Measurements from ENCODE around the gene SPATA7. TPM values are rescaled to one million over a fixed set of nuclear protein-coding genes. Genes with fewer than 3 reads are reported as not detected.
A peak's percentile ranks its signal among the peaks of the same experiment; 100 is the strongest.

SPATA7 gene
- total RNA-seq, 1 experiment from 2014 or later, result 8.0 TPM

DNA sequence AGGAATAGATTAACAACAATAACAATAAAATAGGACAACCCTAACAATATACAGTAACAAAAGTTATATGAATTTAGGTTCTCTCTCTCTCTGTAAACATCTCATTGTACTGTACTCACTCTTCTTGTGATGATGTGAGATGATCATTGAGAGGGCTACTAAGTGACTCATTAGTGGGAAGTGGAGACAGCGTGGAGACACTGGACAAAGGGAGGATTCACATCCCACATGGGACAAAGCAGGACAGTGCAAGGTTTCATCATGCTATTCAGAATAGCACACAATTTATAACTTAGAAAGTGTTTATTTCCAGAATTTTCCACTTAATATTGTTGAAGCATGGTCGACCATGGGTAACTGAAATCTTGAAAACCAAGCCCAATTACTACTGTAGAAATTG is 26.0 kb upstream of the SPATA7 start (continued):
- no peak for TF ChIP-seq GRHL2 (CRISPR knock-in tag; IDR thresholded peaks at IDR 0.05; ENCODE audit: insufficient replicate concordance, severe bottlenecking)
- TF ChIP-seq GABPB1 (CRISPR knock-in tag; IDR thresholded peaks at IDR 0.05), result no peak
- TF ChIP-seq ZNF263 (CRISPR knock-in tag; IDR thresholded peaks at IDR 0.05; ENCODE audit: low read depth), result no peak
- TF ChIP-seq CBFB (CRISPR knock-in tag; IDR thresholded peaks at IDR 0.05; ENCODE audit: low read depth), result no peak
- TF ChIP-seq, protein P1, sequence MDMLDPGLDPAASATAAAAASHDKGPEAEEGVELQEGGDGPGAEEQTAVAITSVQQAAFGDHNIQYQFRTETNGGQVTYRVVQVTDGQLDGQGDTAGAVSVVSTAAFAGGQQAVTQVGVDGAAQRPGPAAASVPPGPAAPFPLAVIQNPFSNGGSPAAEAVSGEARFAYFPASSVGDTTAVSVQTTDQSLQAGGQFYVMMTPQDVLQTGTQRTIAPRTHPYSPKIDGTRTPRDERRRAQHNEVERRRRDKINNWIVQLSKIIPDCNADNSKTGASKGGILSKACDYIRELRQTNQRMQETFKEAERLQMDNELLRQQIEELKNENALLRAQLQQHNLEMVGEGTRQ (CRISPR knock-in tag; IDR thresholded peaks at IDR 0.05), result no peak
- no peak for TF ChIP-seq TEAD1 (CRISPR knock-in tag; IDR thresholded peaks at IDR 0.05)
- TF ChIP-seq ZNF423 (CRISPR knock-in tag; IDR thresholded peaks at IDR 0.05), result no peak

DNA sequence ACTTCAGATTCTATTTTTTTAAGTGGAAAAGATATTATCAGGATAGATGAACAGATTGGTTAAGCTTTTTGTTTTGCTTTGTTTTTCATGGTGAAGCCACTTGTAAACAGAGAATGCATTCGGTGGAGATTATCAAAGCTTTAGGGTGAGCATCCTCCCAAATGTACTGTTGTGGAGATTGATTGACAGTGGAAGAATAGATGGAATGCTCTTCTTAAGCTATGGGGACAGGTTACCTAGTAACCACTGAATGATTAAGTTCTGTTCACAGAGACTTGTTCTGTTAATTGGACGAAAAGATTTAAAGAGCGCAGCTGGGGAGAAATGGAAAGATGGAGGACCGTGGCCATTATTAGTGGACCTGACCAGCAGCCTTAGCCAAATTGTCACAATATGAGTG is 21.8 kb upstream of the SPATA7 start:
- Mint-ChIP-seq H3K9me3 (peaks cover 40% of the 10 kb centered on the region), H3K36me3 (peaks cover 27% of the 10 kb centered on the region), H3K4me1 (peaks cover 51% of the 10 kb centered on the region), H3K27me3 (ENCODE audit: low read depth) (no peaks in the 10 kb centered on the region), H3K27ac (peak overlapping the region; percentile 50; the same call in 1 of the 2 replicates), H3K4me3 (no peak overlapping the region)
- ATAC-seq (no peak), DNase-seq (ENCODE audit: low spot score) (no peak)
- POLR2A ChIA-PET, result no interaction called here
- CTCF ChIA-PET, result interaction anchor here (1.0 to 1.7 kb wide), 3 partner anchors 16 to 195 kb away, joined by 5 to 8 read pairs (median 5); no protein-coding TSS in a partner anchor
- TF ChIP-seq, protein P2, sequence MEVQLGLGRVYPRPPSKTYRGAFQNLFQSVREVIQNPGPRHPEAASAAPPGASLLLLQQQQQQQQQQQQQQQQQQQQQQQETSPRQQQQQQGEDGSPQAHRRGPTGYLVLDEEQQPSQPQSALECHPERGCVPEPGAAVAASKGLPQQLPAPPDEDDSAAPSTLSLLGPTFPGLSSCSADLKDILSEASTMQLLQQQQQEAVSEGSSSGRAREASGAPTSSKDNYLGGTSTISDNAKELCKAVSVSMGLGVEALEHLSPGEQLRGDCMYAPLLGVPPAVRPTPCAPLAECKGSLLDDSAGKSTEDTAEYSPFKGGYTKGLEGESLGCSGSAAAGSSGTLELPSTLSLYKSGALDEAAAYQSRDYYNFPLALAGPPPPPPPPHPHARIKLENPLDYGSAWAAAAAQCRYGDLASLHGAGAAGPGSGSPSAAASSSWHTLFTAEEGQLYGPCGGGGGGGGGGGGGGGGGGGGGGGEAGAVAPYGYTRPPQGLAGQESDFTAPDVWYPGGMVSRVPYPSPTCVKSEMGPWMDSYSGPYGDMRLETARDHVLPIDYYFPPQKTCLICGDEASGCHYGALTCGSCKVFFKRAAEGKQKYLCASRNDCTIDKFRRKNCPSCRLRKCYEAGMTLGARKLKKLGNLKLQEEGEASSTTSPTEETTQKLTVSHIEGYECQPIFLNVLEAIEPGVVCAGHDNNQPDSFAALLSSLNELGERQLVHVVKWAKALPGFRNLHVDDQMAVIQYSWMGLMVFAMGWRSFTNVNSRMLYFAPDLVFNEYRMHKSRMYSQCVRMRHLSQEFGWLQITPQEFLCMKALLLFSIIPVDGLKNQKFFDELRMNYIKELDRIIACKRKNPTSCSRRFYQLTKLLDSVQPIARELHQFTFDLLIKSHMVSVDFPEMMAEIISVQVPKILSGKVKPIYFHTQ (CRISPR knock-in tag; IDR thresholded peaks at IDR 0.05), result no peak
- TF ChIP-seq ZNF671 (CRISPR knock-in tag; IDR thresholded peaks at IDR 0.05) (no peak), TEAD1 (CRISPR knock-in tag; IDR thresholded peaks at IDR 0.05) (no peak), FOXK1 (CRISPR knock-in tag; IDR thresholded peaks at IDR 0.05) (no peak), GRHL2 (CRISPR knock-in tag; IDR thresholded peaks at IDR 0.05; ENCODE audit: insufficient replicate concordance, severe bottlenecking) (no peak), NFYB (CRISPR knock-in tag; conservative IDR thresholded peaks at IDR 0.05; ENCODE audit: low read depth) (no peak), ZNF121 (CRISPR knock-in tag; IDR thresholded peaks at IDR 0.05) (no peak), HMGA2 (CRISPR knock-in tag; IDR thresholded peaks at IDR 0.05) (no peak), ZNF317 (CRISPR knock-in tag; IDR thresholded peaks at IDR 0.05; ENCODE audit: borderline replicate concordance, low read depth) (no peak)
- TF ChIP-seq, protein P3, sequence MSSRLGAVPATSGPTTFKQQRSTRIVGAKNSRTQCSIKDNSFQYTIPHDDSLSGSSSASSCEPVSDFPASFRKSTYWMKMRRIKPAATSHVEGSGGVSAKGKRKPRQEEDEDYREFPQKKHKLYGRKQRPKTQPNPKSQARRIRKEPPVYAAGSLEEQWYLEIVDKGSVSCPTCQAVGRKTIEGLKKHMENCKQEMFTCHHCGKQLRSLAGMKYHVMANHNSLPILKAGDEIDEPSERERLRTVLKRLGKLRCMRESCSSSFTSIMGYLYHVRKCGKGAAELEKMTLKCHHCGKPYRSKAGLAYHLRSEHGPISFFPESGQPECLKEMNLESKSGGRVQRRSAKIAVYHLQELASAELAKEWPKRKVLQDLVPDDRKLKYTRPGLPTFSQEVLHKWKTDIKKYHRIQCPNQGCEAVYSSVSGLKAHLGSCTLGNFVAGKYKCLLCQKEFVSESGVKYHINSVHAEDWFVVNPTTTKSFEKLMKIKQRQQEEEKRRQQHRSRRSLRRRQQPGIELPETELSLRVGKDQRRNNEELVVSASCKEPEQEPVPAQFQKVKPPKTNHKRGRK (CRISPR knock-in tag; IDR thresholded peaks at IDR 0.05; ENCODE audit: borderline replicate concordance), result no peak
- TF ChIP-seq, protein P4, sequence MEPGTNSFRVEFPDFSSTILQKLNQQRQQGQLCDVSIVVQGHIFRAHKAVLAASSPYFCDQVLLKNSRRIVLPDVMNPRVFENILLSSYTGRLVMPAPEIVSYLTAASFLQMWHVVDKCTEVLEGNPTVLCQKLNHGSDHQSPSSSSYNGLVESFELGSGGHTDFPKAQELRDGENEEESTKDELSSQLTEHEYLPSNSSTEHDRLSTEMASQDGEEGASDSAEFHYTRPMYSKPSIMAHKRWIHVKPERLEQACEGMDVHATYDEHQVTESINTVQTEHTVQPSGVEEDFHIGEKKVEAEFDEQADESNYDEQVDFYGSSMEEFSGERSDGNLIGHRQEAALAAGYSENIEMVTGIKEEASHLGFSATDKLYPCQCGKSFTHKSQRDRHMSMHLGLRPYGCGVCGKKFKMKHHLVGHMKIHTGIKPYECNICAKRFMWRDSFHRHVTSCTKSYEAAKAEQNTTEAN (CRISPR knock-in tag; IDR thresholded peaks at IDR 0.05), result no peak
- TF ChIP-seq, protein P5, sequence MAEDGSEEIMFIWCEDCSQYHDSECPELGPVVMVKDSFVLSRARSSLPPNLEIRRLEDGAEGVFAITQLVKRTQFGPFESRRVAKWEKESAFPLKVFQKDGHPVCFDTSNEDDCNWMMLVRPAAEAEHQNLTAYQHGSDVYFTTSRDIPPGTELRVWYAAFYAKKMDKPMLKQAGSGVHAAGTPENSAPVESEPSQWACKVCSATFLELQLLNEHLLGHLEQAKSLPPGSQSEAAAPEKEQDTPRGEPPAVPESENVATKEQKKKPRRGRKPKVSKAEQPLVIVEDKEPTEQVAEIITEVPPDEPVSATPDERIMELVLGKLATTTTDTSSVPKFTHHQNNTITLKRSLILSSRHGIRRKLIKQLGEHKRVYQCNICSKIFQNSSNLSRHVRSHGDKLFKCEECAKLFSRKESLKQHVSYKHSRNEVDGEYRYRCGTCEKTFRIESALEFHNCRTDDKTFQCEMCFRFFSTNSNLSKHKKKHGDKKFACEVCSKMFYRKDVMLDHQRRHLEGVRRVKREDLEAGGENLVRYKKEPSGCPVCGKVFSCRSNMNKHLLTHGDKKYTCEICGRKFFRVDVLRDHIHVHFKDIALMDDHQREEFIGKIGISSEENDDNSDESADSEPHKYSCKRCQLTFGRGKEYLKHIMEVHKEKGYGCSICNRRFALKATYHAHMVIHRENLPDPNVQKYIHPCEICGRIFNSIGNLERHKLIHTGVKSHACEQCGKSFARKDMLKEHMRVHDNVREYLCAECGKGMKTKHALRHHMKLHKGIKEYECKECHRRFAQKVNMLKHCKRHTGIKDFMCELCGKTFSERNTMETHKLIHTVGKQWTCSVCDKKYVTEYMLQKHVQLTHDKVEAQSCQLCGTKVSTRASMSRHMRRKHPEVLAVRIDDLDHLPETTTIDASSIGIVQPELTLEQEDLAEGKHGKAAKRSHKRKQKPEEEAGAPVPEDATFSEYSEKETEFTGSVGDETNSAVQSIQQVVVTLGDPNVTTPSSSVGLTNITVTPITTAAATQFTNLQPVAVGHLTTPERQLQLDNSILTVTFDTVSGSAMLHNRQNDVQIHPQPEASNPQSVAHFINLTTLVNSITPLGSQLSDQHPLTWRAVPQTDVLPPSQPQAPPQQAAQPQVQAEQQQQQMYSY (CRISPR knock-in tag; IDR thresholded peaks at IDR 0.05), result no peak
- TF ChIP-seq, protein P6, sequence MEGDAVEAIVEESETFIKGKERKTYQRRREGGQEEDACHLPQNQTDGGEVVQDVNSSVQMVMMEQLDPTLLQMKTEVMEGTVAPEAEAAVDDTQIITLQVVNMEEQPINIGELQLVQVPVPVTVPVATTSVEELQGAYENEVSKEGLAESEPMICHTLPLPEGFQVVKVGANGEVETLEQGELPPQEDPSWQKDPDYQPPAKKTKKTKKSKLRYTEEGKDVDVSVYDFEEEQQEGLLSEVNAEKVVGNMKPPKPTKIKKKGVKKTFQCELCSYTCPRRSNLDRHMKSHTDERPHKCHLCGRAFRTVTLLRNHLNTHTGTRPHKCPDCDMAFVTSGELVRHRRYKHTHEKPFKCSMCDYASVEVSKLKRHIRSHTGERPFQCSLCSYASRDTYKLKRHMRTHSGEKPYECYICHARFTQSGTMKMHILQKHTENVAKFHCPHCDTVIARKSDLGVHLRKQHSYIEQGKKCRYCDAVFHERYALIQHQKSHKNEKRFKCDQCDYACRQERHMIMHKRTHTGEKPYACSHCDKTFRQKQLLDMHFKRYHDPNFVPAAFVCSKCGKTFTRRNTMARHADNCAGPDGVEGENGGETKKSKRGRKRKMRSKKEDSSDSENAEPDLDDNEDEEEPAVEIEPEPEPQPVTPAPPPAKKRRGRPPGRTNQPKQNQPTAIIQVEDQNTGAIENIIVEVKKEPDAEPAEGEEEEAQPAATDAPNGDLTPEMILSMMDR (IDR thresholded peaks at IDR 0.05), result no peak
- TF ChIP-seq, protein P7, sequence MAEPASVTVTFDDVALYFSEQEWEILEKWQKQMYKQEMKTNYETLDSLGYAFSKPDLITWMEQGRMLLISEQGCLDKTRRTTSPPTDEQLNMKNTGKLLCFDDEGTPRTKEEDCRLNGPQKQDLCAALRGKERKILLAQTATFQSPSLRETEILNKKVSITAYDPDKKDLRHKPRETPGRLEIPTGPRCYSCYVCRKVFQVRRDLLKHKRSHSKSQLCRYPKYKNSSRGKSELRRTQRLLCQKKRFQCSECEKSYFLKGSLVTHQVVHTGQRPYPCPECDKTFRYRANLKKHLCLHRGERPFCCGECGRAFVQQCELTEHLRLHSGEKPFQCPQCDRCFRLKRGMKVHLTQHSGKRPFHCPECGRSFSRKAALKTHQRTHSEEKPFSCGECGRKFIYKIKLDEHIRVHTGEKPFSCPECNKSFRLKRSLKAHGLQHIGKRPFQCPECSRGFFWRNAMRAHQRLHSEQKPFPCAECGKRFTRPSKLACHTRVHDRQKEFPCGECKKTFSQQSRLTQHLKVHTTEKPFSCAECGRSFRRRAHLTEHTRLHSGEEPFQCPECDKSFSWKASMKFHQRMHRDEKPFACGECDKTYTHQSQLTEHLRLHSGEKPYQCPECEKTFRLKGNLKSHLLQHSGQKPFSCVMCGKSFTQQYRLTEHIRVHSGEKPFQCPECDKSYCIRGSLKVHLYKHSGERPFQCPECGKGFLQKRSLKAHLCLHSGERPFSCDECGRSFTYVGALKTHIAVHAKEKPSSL (CRISPR knock-in tag; conservative IDR thresholded peaks at IDR 0.05), result no peak

All from WTC11 (cell line).